OCI-LY1 (cell line): ENCODE measurements around the gene SGPP2.

Experiments
- H2AFZ ChIP-seq: fragments of 200-600 bp; sonication (generic), shearing (Covaris generic); 2 replicates; pipeline ENCODE4 v1.6.0; 2014; ENCODE audit warnings: antibody characterized with exemption, mild to moderate bottlenecking, low read length
- H3F3A ChIP-seq: fragments of 200-600 bp; sonication (generic), shearing (Covaris generic); 2 replicates; pipeline ENCODE4 v1.6.0; 2014; ENCODE audit warnings: mild to moderate bottlenecking, antibody characterized with exemption, low read length, moderate library complexity; ENCODE audit not compliant: insufficient read depth
- H3K27ac ChIP-seq: fragments of 200-600 bp; sonication (generic); 2 replicates; pipeline ENCODE4 v1.5.1; 2014; ENCODE audit warnings: low read length, mixed run types, mild to moderate bottlenecking, low read depth; ENCODE audit not compliant: poor library complexity, severe bottlenecking
- H3K27me3 ChIP-seq: fragments of 200-600 bp; sonication (generic); 2 replicates; pipeline ENCODE4 v1.6.0; 2014; ENCODE audit warnings: antibody characterized with exemption, mild to moderate bottlenecking, low read length, moderate library complexity; ENCODE audit not compliant: insufficient read depth
- H3K36me3 ChIP-seq: fragments of 200-600 bp; sonication (generic); 2 replicates; pipeline ENCODE4 v1.6.1; 2014; ENCODE audit warnings: mild to moderate bottlenecking, antibody characterized with exemption, low read length, moderate library complexity, mixed read lengths; ENCODE audit not compliant: insufficient read depth
- H3K4me1 ChIP-seq: fragments of 200-600 bp; sonication (generic); 2 replicates; pipeline ENCODE4 v1.5.1; 2014; ENCODE audit warnings: mild to moderate bottlenecking, low read length, moderate library complexity; ENCODE audit not compliant: insufficient read depth, severe bottlenecking
- H3K4me2 ChIP-seq: fragments of 200-600 bp; sonication (generic), shearing (Covaris generic); 2 replicates; pipeline ENCODE4 v1.6.1; 2014; ENCODE audit warnings: low read length
- H3K4me3 ChIP-seq: fragments of 200-600 bp; sonication (generic); 2 replicates; pipeline ENCODE4 v1.5.1; 2014; ENCODE audit warnings: low read length, low read depth, mild to moderate bottlenecking, mixed read lengths; ENCODE audit not compliant: poor library complexity, severe bottlenecking
- H3K79me2 ChIP-seq: fragments of 200-600 bp; shearing (Covaris generic); 2 replicates; pipeline ENCODE4 v1.6.1; 2016; ENCODE audit warnings: mixed run types, low read length, mixed read lengths; ENCODE audit not compliant: insufficient read depth
- H3K9ac ChIP-seq: fragments of 200-600 bp; sonication (generic), shearing (Covaris generic); 2 replicates; pipeline ENCODE4 v1.6.1; 2014; ENCODE audit warnings: mild to moderate bottlenecking, low read length, mixed read lengths
- H3K9me2 ChIP-seq: fragments of 200-600 bp; sonication (generic), shearing (Covaris generic); 2 replicates; pipeline ENCODE4 v1.6.1; 2014; ENCODE audit warnings: low read depth, mild to moderate bottlenecking, low read length, mixed read lengths
- H3K9me3 ChIP-seq: fragments of 200-600 bp; shearing (Covaris generic); 2 replicates; pipeline ENCODE4 v1.6.1; 2014; ENCODE audit warnings: low read length, mixed read lengths
- H4K20me1 ChIP-seq: fragments of 200-600 bp; sonication (generic), shearing (Covaris generic); 2 replicates; pipeline ENCODE4 v1.6.0; 2016; ENCODE audit warnings: mild to moderate bottlenecking, low read length; ENCODE audit not compliant: insufficient read depth
- EZH2 ChIP-seq: fragments of 200-600 bp; sonication (generic), shearing (Covaris generic); IDR thresholded peaks from 2 replicates; pipeline ENCODE4 v1.8.0; 2017; ENCODE audit warnings: borderline replicate concordance, mixed run types, mild to moderate bottlenecking, antibody characterized with exemption, low read length, moderate library complexity, mixed read lengths
- TF ChIP-seq, protein P1 (sequence below): fragments of 200-600 bp; sonication (generic), shearing (Covaris generic); IDR thresholded peaks from 2 replicates; pipeline ENCODE4 v1.5.1; 2017; ENCODE audit warnings: mild to moderate bottlenecking, antibody characterized with exemption, low read length, moderate library complexity, mixed read lengths

The SGPP2 gene, protein sequence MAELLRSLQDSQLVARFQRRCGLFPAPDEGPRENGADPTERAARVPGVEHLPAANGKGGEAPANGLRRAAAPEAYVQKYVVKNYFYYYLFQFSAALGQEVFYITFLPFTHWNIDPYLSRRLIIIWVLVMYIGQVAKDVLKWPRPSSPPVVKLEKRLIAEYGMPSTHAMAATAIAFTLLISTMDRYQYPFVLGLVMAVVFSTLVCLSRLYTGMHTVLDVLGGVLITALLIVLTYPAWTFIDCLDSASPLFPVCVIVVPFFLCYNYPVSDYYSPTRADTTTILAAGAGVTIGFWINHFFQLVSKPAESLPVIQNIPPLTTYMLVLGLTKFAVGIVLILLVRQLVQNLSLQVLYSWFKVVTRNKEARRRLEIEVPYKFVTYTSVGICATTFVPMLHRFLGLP

DNA sequence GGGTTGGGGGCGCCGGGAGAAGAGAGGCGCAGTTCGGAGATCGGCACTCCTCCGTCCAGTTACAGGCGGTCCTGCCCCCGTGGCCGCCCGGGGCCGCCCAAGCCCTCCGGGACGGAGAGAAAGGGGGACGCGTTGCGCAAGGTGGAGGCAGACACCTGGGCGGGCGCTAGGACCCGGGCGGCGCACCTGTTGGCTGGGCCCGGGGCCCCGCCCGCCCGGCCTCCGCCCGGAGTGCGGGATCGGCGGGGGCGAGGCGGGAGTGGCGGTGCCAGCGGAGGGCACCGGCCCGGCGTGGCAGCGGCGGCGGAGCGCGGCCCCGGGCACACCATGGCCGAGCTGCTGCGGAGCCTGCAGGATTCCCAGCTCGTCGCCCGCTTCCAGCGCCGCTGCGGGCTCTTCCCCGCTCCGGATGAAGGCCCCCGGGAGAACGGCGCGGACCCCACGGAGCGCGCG is at the start of gene SGPP2:
SGPP2 (plus strand) TSS at position 268 of the 453 bp plus-strand sequence; CDS start at position 328, 60 bp downstream.
- Histone ChIP-seq H3K9me2 (no peaks in the 10 kb centered on the region), H3K4me3 (no peak within 1 kb of the TSS), H3K9me3 (no peaks in the 10 kb centered on the region), H3K79me2 (no peaks in the 10 kb centered on the region), H2AFZ (no peak within 1 kb of the TSS), H4K20me1 (no peaks in the 10 kb centered on the region), H3K36me3 (no peaks in the 10 kb centered on the region), H3K4me1 (no peaks in the 10 kb centered on the region), H3K9ac (no peak within 1 kb of the TSS), H3K27ac (no peak within 1 kb of the TSS), H3K27me3 (peaks cover 4% of the 10 kb centered on the region; the same call in 1 of the 2 replicates), H3K4me2 (no peak within 1 kb of the TSS), H3F3A (no peaks in the 10 kb centered on the region)
- TF ChIP-seq, protein P1, sequence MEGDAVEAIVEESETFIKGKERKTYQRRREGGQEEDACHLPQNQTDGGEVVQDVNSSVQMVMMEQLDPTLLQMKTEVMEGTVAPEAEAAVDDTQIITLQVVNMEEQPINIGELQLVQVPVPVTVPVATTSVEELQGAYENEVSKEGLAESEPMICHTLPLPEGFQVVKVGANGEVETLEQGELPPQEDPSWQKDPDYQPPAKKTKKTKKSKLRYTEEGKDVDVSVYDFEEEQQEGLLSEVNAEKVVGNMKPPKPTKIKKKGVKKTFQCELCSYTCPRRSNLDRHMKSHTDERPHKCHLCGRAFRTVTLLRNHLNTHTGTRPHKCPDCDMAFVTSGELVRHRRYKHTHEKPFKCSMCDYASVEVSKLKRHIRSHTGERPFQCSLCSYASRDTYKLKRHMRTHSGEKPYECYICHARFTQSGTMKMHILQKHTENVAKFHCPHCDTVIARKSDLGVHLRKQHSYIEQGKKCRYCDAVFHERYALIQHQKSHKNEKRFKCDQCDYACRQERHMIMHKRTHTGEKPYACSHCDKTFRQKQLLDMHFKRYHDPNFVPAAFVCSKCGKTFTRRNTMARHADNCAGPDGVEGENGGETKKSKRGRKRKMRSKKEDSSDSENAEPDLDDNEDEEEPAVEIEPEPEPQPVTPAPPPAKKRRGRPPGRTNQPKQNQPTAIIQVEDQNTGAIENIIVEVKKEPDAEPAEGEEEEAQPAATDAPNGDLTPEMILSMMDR = no peak
- TF ChIP-seq EZH2 = no peak

DNA sequence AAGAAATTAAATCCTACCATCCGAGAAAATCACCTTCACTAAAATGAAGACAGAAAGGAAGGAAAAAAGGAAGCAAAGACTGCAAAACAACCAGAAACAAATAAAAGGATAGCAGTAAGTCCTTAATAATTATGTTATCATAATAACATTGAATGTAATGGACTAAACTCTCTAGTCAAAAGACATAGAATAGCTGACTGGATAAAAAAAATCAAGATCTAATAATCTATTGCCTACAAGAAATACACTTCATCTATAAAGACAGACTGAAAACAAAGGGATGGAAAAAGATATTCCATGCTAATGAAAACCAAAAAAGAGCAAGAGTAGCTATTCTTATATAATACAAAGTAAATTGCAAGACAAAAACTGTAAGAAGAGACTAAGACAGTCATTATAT is 48.5 kb upstream of the SGPP2 start:
- no peak overlapping the region for H3K27ac ChIP-seq
- H3K79me2 ChIP-seq = no peaks in the 10 kb centered on the region
- H3K9me2 ChIP-seq = no peaks in the 10 kb centered on the region
- no peaks in the 10 kb centered on the region for H3K27me3 ChIP-seq
- H3K36me3 ChIP-seq = no peaks in the 10 kb centered on the region
- TF ChIP-seq EZH2 = no peak
- TF ChIP-seq, protein P1 = no peak
- no peak overlapping the region for H3K9ac ChIP-seq
- no peaks in the 10 kb centered on the region for H3F3A ChIP-seq
- no peak overlapping the region for H2AFZ ChIP-seq
- H3K4me2 ChIP-seq = no peak overlapping the region
- H3K4me3 ChIP-seq = no peak overlapping the region
- H3K9me3 ChIP-seq = no peaks in the 10 kb centered on the region
- no peaks in the 10 kb centered on the region for H3K4me1 ChIP-seq
- H4K20me1 ChIP-seq = no peaks in the 10 kb centered on the region

DNA sequence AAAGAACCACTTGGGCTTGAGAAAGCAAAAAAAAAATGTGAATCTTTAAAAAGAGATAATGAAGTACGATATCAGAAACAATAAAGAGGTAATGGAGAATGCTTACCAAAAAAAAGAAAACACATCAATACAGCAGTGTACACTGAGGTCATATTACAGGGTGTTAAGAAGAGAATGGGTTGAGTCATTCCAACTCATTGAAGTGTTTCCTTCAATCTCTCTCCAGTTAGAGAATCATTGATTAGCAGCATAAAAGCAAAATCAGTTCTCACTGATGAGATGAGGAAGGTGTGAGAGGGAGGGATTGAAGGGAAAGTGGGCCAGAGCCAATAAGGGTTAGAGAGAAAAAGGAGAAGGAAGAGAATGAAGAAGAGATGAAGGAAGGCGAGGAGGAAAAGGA is 43.9 kb upstream of the SGPP2 start:
- H3F3A ChIP-seq = no peaks in the 10 kb centered on the region
- no peak overlapping the region for H3K27ac ChIP-seq
- H4K20me1 ChIP-seq = no peaks in the 10 kb centered on the region
- no peak overlapping the region for H2AFZ ChIP-seq
- H3K4me2 ChIP-seq = no peak overlapping the region
- TF ChIP-seq EZH2 = no peak
- TF ChIP-seq, protein P1 = no peak
- no peaks in the 10 kb centered on the region for H3K9me2 ChIP-seq
- no peaks in the 10 kb centered on the region for H3K79me2 ChIP-seq
- no peak overlapping the region for H3K9ac ChIP-seq
- H3K4me3 ChIP-seq = no peak overlapping the region
- H3K27me3 ChIP-seq = no peaks in the 10 kb centered on the region
- H3K4me1 ChIP-seq = no peaks in the 10 kb centered on the region
- no peaks in the 10 kb centered on the region for H3K36me3 ChIP-seq
- H3K9me3 ChIP-seq = no peaks in the 10 kb centered on the region
